Measurements from ENCODE around the gene ABCC6. TPM values are rescaled to one million over a fixed set of nuclear protein-coding genes. Genes with fewer than 3 reads are reported as not detected.
"Not testable (repeated sequence)": the region's sequence is repeated elsewhere in the genome, so short reads cannot be mapped to it uniquely, and the experiment has no call there.

The ABCC6 gene
- total RNA-seq: 7.5 TPM
- polyA plus RNA-seq (ENCODE audit: insufficient read depth, low read depth, low replicate concordance): 54.5 TPM
- long read RNA-seq, donor 1, partial matches to known transcripts: 0 of 2 reads
- long read RNA-seq, donor 1, other reads (novel, unspliced or antisense): 0 of 2 reads
- long read RNA-seq, donor 2, transcript ABCC6-204 (2 exons, 714 nt): major isoform, 5 of 24 reads
- long read RNA-seq, donor 2, partial matches to known transcripts: 19 of 24 reads
- long read RNA-seq, donor 2, other reads (novel, unspliced or antisense): 0 of 24 reads
- long read RNA-seq, donor 3, transcript ABCC6-204 (2 exons, 714 nt): major isoform, 7 of 8 reads
- long read RNA-seq, donor 3, partial matches to known transcripts: 0 of 8 reads
- long read RNA-seq, donor 3, other reads (novel, unspliced or antisense): 0 of 8 reads
- long read RNA-seq, donor 4, partial matches to known transcripts: 0 of 2 reads
- long read RNA-seq, donor 4, other reads (novel, unspliced or antisense): 0 of 2 reads
- long read RNA-seq, donor 5: 0 reads
- long read RNA-seq, donor 6, transcript ABCC6-204 (2 exons, 714 nt): major isoform, 12 of 12 reads
- long read RNA-seq, donor 6, partial matches to known transcripts: 0 of 12 reads
- long read RNA-seq, donor 6, other reads (novel, unspliced or antisense): 0 of 12 reads
- long read RNA-seq, donor 7, partial matches to known transcripts: 1 of 3 reads
- long read RNA-seq, donor 7, other reads (novel, unspliced or antisense): 0 of 3 reads
- long read RNA-seq, donor 8, partial matches to known transcripts: 0 of 2 reads
- long read RNA-seq, donor 8, other reads (novel, unspliced or antisense): 0 of 2 reads
- long read RNA-seq, donor 9, partial matches to known transcripts: 0 of 6 reads
- long read RNA-seq, donor 9, other reads (novel, unspliced or antisense): 0 of 6 reads
- long read RNA-seq, donor 10, transcript ABCC6-204 (2 exons, 714 nt): major isoform, 6 of 6 reads
- long read RNA-seq, donor 10, partial matches to known transcripts: 0 of 6 reads
- long read RNA-seq, donor 10, other reads (novel, unspliced or antisense): 0 of 6 reads

GRCh38 chr16:16222850-16223661, at the start of gene ABCC6:
TSS of gene ABCC6 (minus strand) at chr16:16223494. CDS start at chr16:16223434, 60 bp downstream.
- DNase-seq; intact Hi-C loops (cut with DNase I); H3K27ac ChIP-seq (ENCODE audit: low read depth in 2 of 2, low read length in 2 of 2); H3K27me3 ChIP-seq (ENCODE audit: control insufficient read depth, insufficient read depth, low read length); H3K4me1 ChIP-seq (ENCODE audit: control insufficient read depth in 2 of 3, insufficient read depth in 2 of 3, low read depth in 1 of 3, low read length in 3 of 3); H3K9ac ChIP-seq (ENCODE audit: low read length in 3 of 3); H3K36me3 ChIP-seq (ENCODE audit: control insufficient read depth in 2 of 3, insufficient read depth in 3 of 3, low read length in 3 of 3); H3K9me3 ChIP-seq (ENCODE audit: control insufficient read depth in 2 of 3, insufficient read depth in 1 of 3, low read length in 3 of 3); FAIRE-seq: not testable (repeated sequence)
- peak within 1 kb of the TSS in 2 of 3 donors; percentile 42 to 51 for H3K4me3 ChIP-seq (ENCODE audit: low read length in 3 of 3)

GRCh38 chr16:16272573-16273221, 49.4 kb upstream of the ABCC6 start:
- intact Hi-C loops (cut with DNase I); H3K4me1 ChIP-seq (ENCODE audit: control insufficient read depth in 2 of 3, insufficient read depth in 2 of 3, low read depth in 1 of 3, low read length in 3 of 3); H3K4me3 ChIP-seq (ENCODE audit: low read length in 3 of 3); DNase-seq; H3K36me3 ChIP-seq (ENCODE audit: control insufficient read depth in 2 of 3, insufficient read depth in 3 of 3, low read length in 3 of 3); H3K27ac ChIP-seq (ENCODE audit: low read depth in 2 of 2, low read length in 2 of 2); FAIRE-seq; H3K9ac ChIP-seq (ENCODE audit: low read length in 3 of 3); H3K9me3 ChIP-seq (ENCODE audit: control insufficient read depth in 2 of 3, insufficient read depth in 1 of 3, low read length in 3 of 3); H3K27me3 ChIP-seq (ENCODE audit: control insufficient read depth, insufficient read depth, low read length): not testable (repeated sequence)

GRCh38 chr16:16271658-16272057, 48.4 kb upstream of the ABCC6 start:
- H3K27me3 ChIP-seq (ENCODE audit: control insufficient read depth, insufficient read depth, low read length); H3K9me3 ChIP-seq (ENCODE audit: control insufficient read depth in 2 of 3, insufficient read depth in 1 of 3, low read length in 3 of 3); intact Hi-C loops (cut with DNase I); H3K36me3 ChIP-seq (ENCODE audit: control insufficient read depth in 2 of 3, insufficient read depth in 3 of 3, low read length in 3 of 3); H3K4me3 ChIP-seq (ENCODE audit: low read length in 3 of 3); H3K9ac ChIP-seq (ENCODE audit: low read length in 3 of 3); H3K27ac ChIP-seq (ENCODE audit: low read depth in 2 of 2, low read length in 2 of 2); DNase-seq; FAIRE-seq; H3K4me1 ChIP-seq (ENCODE audit: control insufficient read depth in 2 of 3, insufficient read depth in 2 of 3, low read depth in 1 of 3, low read length in 3 of 3): not testable (repeated sequence)

- FAIRE-seq; H3K9ac ChIP-seq (ENCODE audit: low read length in 3 of 3); intact Hi-C loops (cut with DNase I); H3K27ac ChIP-seq (ENCODE audit: low read depth in 2 of 2, low read length in 2 of 2); H3K27me3 ChIP-seq (ENCODE audit: control insufficient read depth, insufficient read depth, low read length); H3K4me1 ChIP-seq (ENCODE audit: control insufficient read depth in 2 of 3, insufficient read depth in 2 of 3, low read depth in 1 of 3, low read length in 3 of 3); DNase-seq; H3K4me3 ChIP-seq (ENCODE audit: low read length in 3 of 3); H3K36me3 ChIP-seq (ENCODE audit: control insufficient read depth in 2 of 3, insufficient read depth in 3 of 3, low read length in 3 of 3); H3K9me3 ChIP-seq (ENCODE audit: control insufficient read depth in 2 of 3, insufficient read depth in 1 of 3, low read length in 3 of 3): not testable (repeated sequence)
Measured at GRCh38 chr16:16268185-16268808, 45.0 kb upstream of the ABCC6 start.

- intact Hi-C loops (cut with DNase I); FAIRE-seq: not testable (repeated sequence)
Measured at GRCh38 chr16:16267708-16268107, 44.4 kb upstream of the ABCC6 start.

GRCh38 chr16:16265044-16265443, 41.8 kb upstream of the ABCC6 start:
- H3K9ac ChIP-seq (ENCODE audit: low read length in 3 of 3); DNase-seq; H3K9me3 ChIP-seq (ENCODE audit: control insufficient read depth in 2 of 3, insufficient read depth in 1 of 3, low read length in 3 of 3); H3K4me1 ChIP-seq (ENCODE audit: control insufficient read depth in 2 of 3, insufficient read depth in 2 of 3, low read depth in 1 of 3, low read length in 3 of 3); H3K36me3 ChIP-seq (ENCODE audit: control insufficient read depth in 2 of 3, insufficient read depth in 3 of 3, low read length in 3 of 3); H3K27me3 ChIP-seq (ENCODE audit: control insufficient read depth, insufficient read depth, low read length); FAIRE-seq; H3K4me3 ChIP-seq (ENCODE audit: low read length in 3 of 3); H3K27ac ChIP-seq (ENCODE audit: low read depth in 2 of 2, low read length in 2 of 2); intact Hi-C loops (cut with DNase I): not testable (repeated sequence)

More at GRCh38 chr16:16267708-16268107, 44.4 kb upstream of the ABCC6 start:
- H3K9ac ChIP-seq (ENCODE audit: low read length in 3 of 3); H3K4me1 ChIP-seq (ENCODE audit: control insufficient read depth in 2 of 3, insufficient read depth in 2 of 3, low read depth in 1 of 3, low read length in 3 of 3); H3K27ac ChIP-seq (ENCODE audit: low read depth in 2 of 2, low read length in 2 of 2); H3K27me3 ChIP-seq (ENCODE audit: control insufficient read depth, insufficient read depth, low read length); H3K9me3 ChIP-seq (ENCODE audit: control insufficient read depth in 2 of 3, insufficient read depth in 1 of 3, low read length in 3 of 3); H3K4me3 ChIP-seq (ENCODE audit: low read length in 3 of 3); H3K36me3 ChIP-seq (ENCODE audit: control insufficient read depth in 2 of 3, insufficient read depth in 3 of 3, low read length in 3 of 3); DNase-seq: not testable (repeated sequence)

- FAIRE-seq; H3K36me3 ChIP-seq (ENCODE audit: control insufficient read depth in 2 of 3, insufficient read depth in 3 of 3, low read length in 3 of 3); DNase-seq; H3K9me3 ChIP-seq (ENCODE audit: control insufficient read depth in 2 of 3, insufficient read depth in 1 of 3, low read length in 3 of 3); intact Hi-C loops (cut with DNase I); H3K4me3 ChIP-seq (ENCODE audit: low read length in 3 of 3); H3K27me3 ChIP-seq (ENCODE audit: control insufficient read depth, insufficient read depth, low read length); H3K9ac ChIP-seq (ENCODE audit: low read length in 3 of 3); H3K4me1 ChIP-seq (ENCODE audit: control insufficient read depth in 2 of 3, insufficient read depth in 2 of 3, low read depth in 1 of 3, low read length in 3 of 3); H3K27ac ChIP-seq (ENCODE audit: low read depth in 2 of 2, low read length in 2 of 2): not testable (repeated sequence)
Measured at GRCh38 chr16:16263947-16264346, 40.7 kb upstream of the ABCC6 start.

Data from kidney (tissue), 19 donors.